Skeletal muscle satellite cell (primary cell): ENCODE data around the gene ZNF532.
"Not testable (repeated sequence)": the region's sequence is repeated elsewhere in the genome, so short reads cannot be mapped to it uniquely, and the experiment has no call there.

Source experiments
- H3K27me3 ChIP-seq: 2 replicates; pipeline ENCODE4 v1.7.0; 2013; ENCODE audit warnings: low read length; ENCODE audit not compliant: control insufficient read depth, insufficient read depth
- H3K36me3 ChIP-seq: 2 replicates; pipeline ENCODE4 v1.7.0; 2013; ENCODE audit warnings: mild to moderate bottlenecking, control low read depth, low read length; ENCODE audit not compliant: insufficient read depth
- H3K4me1 ChIP-seq: 2 replicates; pipeline ENCODE4 v1.7.0; 2013; ENCODE audit warnings: low read length; ENCODE audit not compliant: control insufficient read depth, insufficient read depth
- H3K4me2 ChIP-seq: 2 replicates; pipeline ENCODE4 v1.7.0; 2013; ENCODE audit warnings: mild to moderate bottlenecking, low read length
- H3K4me3 ChIP-seq: 2 replicates; pipeline ENCODE4 v1.7.0; 2013; ENCODE audit warnings: low read length
- H3K9ac ChIP-seq: 2 replicates; pipeline ENCODE4 v1.7.0; 2013; ENCODE audit warnings: mild to moderate bottlenecking, low read depth, low read length, moderate library complexity
- H3K9me3 ChIP-seq: replicated peaks from 2 replicates; pipeline ENCODE4 v1.7.0; 2013; ENCODE audit warnings: mild to moderate bottlenecking, control low read depth, low read length

The ZNF532 gene

GRCh38 chr18:58852629-58853028, 12.0 kb upstream of the ZNF532 start:
- Histone ChIP-seq H3K4me2 (no peak overlapping the region), H3K27me3 (peaks cover 10% of the 10 kb centered on the region), H3K9ac (no peak overlapping the region), H3K4me1 (peaks cover 4% of the 10 kb centered on the region), H3K9me3 (no peaks in the 10 kb centered on the region), H3K4me3 (no peak overlapping the region), H3K36me3 (no peaks in the 10 kb centered on the region)

GRCh38 chr18:58853561-58853960, 11.1 kb upstream of the ZNF532 start:
- H3K27me3 ChIP-seq: peaks cover 10% of the 10 kb centered on the region
- peaks cover 4% of the 10 kb centered on the region for H3K4me1 ChIP-seq
- no peak overlapping the region for H3K9ac ChIP-seq
- no peak overlapping the region for H3K4me2 ChIP-seq
- H3K36me3 ChIP-seq: no peaks in the 10 kb centered on the region
- no peak overlapping the region for H3K4me3 ChIP-seq
- H3K9me3 ChIP-seq: no peaks in the 10 kb centered on the region

- H3K9me3 ChIP-seq, H3K9ac ChIP-seq, H3K4me1 ChIP-seq, H3K36me3 ChIP-seq, H3K27me3 ChIP-seq, H3K4me3 ChIP-seq, H3K4me2 ChIP-seq: not testable (repeated sequence)
Observed at GRCh38 chr18:58855521-58855920, 9.2 kb upstream of the ZNF532 start.

GRCh38 chr18:58856881-58857280, 7.8 kb upstream of the ZNF532 start:
- no peaks in the 10 kb centered on the region for H3K36me3 ChIP-seq
- no peaks in the 10 kb centered on the region for H3K9me3 ChIP-seq
- peaks cover 4% of the 10 kb centered on the region for H3K4me1 ChIP-seq
- H3K4me2 ChIP-seq: no peak overlapping the region
- H3K27me3 ChIP-seq: peaks cover 2% of the 10 kb centered on the region
- no peak overlapping the region for H3K9ac ChIP-seq
- no peak overlapping the region for H3K4me3 ChIP-seq

- no peaks in the 10 kb centered on the region for H3K9me3 ChIP-seq
- H3K36me3 ChIP-seq: no peaks in the 10 kb centered on the region
- H3K4me3 ChIP-seq: no peak overlapping the region
- H3K27me3 ChIP-seq: no peaks in the 10 kb centered on the region
- H3K4me2 ChIP-seq: no peak overlapping the region
- peaks cover 15% of the 10 kb centered on the region for H3K4me1 ChIP-seq
- H3K9ac ChIP-seq: no peak overlapping the region
Observed at GRCh38 chr18:58858591-58859468, 5.8 kb upstream of the ZNF532 start.

GRCh38 chr18:58859907-58860306, 4.8 kb upstream of the ZNF532 start:
- Histone ChIP-seq H3K4me1 (peaks cover 22% of the 10 kb centered on the region), H3K9ac (no peak overlapping the region), H3K27me3 (no peaks in the 10 kb centered on the region), H3K4me3 (no peak overlapping the region), H3K36me3 (no peaks in the 10 kb centered on the region), H3K9me3 (no peaks in the 10 kb centered on the region), H3K4me2 (no peak overlapping the region)

- no peaks in the 10 kb centered on the region for H3K9me3 ChIP-seq
- no peak overlapping the region for H3K9ac ChIP-seq
Observed at GRCh38 chr18:58860747-58861231, 3.9 kb upstream of the ZNF532 start.

GRCh38 chr18:58861353-58861752, 3.3 kb upstream of the ZNF532 start:
- no peak overlapping the region for H3K9ac ChIP-seq
- H3K4me3 ChIP-seq: no peak overlapping the region
- H3K4me2 ChIP-seq: no peak overlapping the region
- no peaks in the 10 kb centered on the region for H3K27me3 ChIP-seq
- H3K9me3 ChIP-seq: no peaks in the 10 kb centered on the region
- peaks cover 24% of the 10 kb centered on the region for H3K4me1 ChIP-seq
- peaks cover 13% of the 10 kb centered on the region for H3K36me3 ChIP-seq

More at GRCh38 chr18:58860747-58861231, 3.9 kb upstream of the ZNF532 start:
- Histone ChIP-seq H3K27me3 (no peaks in the 10 kb centered on the region), H3K4me3 (no peak overlapping the region), H3K4me2 (no peak overlapping the region), H3K36me3 (peaks cover 8% of the 10 kb centered on the region), H3K4me1 (peaks cover 24% of the 10 kb centered on the region)

- Histone ChIP-seq H3K9me3 (no peaks in the 10 kb centered on the region), H3K4me2 (no peak overlapping the region), H3K9ac (no peak overlapping the region), H3K27me3 (no peaks in the 10 kb centered on the region), H3K4me3 (no peak overlapping the region), H3K36me3 (peaks cover 14% of the 10 kb centered on the region), H3K4me1 (peaks cover 24% of the 10 kb centered on the region)
Observed at GRCh38 chr18:58861861-58862301, 2.8 kb upstream of the ZNF532 start.

GRCh38 chr18:58862356-58862755, 2.3 kb upstream of the ZNF532 start:
- no peaks in the 10 kb centered on the region for H3K9me3 ChIP-seq
- H3K4me1 ChIP-seq: peaks cover 20% of the 10 kb centered on the region
- H3K4me2 ChIP-seq: peak overlapping the region; percentile 75
- H3K9ac ChIP-seq: peak overlapping the region; percentile 85
- peak overlapping the region; percentile 63 for H3K4me3 ChIP-seq
- H3K36me3 ChIP-seq: peaks cover 16% of the 10 kb centered on the region
- H3K27me3 ChIP-seq: no peaks in the 10 kb centered on the region

- peak overlapping the region; percentile 75 for H3K4me2 ChIP-seq
- H3K4me3 ChIP-seq: peak overlapping the region; percentile 66
- peaks cover 22% of the 10 kb centered on the region for H3K36me3 ChIP-seq
- peaks cover 20% of the 10 kb centered on the region for H3K4me1 ChIP-seq
- no peaks in the 10 kb centered on the region for H3K27me3 ChIP-seq
- peak overlapping the region; percentile 85 for H3K9ac ChIP-seq
- H3K9me3 ChIP-seq: no peaks in the 10 kb centered on the region
Observed at GRCh38 chr18:58862851-58863538, 1.7 kb upstream of the ZNF532 start.
